Measurements from ENCODE around the gene STRN.

Gene STRN

DNA sequence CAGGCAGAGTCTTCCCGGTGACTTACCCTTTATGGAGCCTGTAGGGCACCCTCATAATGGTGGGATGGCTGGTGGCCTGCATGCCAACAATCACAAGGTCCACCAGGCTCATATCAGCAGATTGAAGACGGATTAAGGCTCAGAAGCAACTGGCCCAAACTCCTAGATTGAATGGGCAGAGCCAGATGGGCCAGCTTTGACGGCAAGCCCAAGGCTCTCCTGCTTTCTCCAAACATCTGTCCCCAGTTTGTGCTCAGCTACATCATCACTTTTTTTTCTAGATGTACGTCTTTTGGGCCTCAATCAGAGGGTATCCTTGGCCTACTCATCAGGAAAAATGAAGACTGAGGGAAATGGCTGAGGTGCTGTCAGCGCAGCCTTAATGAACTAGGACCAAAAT, 155.3 kb downstream of the STRN start:
- no peak overlapping the region for H3K27ac ChIP-seq (ENCODE audit: low read depth, low read length)
- no peak overlapping the region for H3K9ac ChIP-seq (ENCODE audit: low read length)
- no peaks in the 10 kb centered on the region for H3K36me3 ChIP-seq (ENCODE audit: control insufficient read depth, insufficient read depth, low read length)
- no peaks in the 10 kb centered on the region for H3K27me3 ChIP-seq (ENCODE audit: control insufficient read depth, insufficient read depth, low read length)
- H3K4me1 ChIP-seq (ENCODE audit: control insufficient read depth, insufficient read depth, low read length) = no peaks in the 10 kb centered on the region
- no peak overlapping the region for H3K4me3 ChIP-seq (ENCODE audit: low read length)

DNA sequence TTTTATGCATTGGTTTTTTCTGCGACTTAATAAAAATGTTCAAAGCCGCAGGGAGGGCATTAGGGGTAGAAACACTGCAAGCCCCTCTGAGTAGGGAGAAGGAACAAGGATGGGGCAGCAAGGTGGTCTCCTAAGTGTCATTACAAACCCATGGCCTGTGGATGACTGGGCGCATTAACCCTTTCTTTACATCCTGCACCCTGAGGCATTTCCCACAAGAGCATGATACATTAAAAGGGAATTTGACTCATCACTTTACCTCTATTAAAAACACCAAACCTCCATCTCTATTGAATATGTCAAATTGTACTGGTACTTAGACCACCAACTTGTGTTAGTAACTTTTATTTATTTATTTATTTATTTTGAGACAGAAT, 157.3 kb downstream of the STRN start:
- Histone ChIP-seq H3K27me3 (ENCODE audit: control insufficient read depth, insufficient read depth, low read length) (no peaks in the 10 kb centered on the region), H3K9ac (ENCODE audit: low read length) (no peak overlapping the region)

DNA sequence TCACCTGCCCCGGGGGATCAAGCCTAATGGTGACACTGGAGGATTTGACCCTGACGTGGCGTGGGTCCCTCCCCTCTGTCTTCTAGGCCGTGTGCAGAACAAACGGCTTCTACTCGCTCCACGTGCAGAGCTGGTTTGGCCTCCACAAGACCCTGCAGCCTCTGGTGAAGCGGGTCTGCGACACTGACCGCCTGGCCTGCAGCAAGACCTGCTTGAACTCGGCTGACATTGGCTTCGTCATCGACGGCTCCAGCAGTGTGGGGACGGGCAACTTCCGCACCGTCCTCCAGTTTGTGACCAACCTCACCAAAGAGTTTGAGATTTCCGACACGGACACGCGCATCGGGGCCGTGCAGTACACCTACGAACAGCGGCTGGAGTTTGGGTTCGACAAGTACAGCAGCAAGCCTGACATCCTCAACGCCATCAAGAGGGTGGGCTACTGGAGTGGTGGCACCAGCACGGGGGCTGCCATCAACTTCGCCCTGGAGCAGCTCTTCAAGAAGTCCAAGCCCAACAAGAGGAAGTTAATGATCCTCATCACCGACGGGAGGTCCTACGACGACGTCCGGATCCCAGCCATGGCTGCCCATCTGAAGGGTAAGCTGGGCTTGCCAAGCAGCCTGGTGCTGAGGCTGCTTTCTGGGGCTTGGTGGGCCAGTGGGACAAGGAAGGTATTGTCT, 157.8 kb downstream of the STRN start:
- Histone ChIP-seq H3K9ac (ENCODE audit: low read length) (no peak overlapping the region), H3K27ac (ENCODE audit: low read depth, low read length) (no peak overlapping the region)

More for the DNA sequence above, 157.3 kb downstream of the STRN start:
- H3K27ac ChIP-seq (ENCODE audit: low read depth, low read length) = no peak overlapping the region
- no peaks in the 10 kb centered on the region for H3K36me3 ChIP-seq (ENCODE audit: control insufficient read depth, insufficient read depth, low read length)
- H3K4me1 ChIP-seq (ENCODE audit: control insufficient read depth, insufficient read depth, low read length) = no peaks in the 10 kb centered on the region
- H3K4me3 ChIP-seq (ENCODE audit: low read length) = no peak overlapping the region

DNA sequence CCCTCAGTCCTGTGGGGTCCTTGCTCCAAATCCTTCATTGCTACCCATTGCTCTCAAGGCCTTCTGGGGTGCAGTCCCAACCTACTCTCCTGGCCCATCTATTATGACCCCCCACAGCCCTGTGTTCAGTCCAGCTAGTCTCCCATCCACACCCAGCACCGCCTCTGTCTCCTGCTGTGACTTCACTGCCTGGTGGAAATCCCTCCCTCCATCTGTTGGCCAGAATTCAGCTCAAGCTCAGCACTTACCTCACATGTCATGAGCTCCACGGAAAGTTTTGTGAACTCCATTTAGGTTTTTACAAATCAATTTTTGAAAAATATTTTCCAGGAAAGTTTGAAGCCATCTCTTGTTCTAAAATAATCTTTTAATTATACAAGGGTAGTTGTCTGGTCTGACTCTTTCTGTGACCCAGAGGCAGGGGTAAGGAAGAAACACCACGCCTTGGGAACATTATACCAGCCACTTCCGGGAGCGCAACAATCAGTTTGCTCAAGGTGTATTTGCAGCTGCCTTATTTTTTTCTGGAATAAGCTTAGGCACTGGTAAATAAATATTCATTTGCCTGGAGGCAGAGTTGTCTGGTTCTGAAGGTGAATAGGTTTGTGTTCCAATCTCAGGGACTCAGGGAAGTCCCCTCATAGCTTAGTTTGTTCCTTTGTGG, 159.0 kb downstream of the STRN start:
- H3K27ac ChIP-seq (ENCODE audit: low read depth, low read length) = no peak overlapping the region
- H3K9ac ChIP-seq (ENCODE audit: low read length) = no peak overlapping the region
- H3K36me3 ChIP-seq (ENCODE audit: control insufficient read depth, insufficient read depth, low read length) = no peaks in the 10 kb centered on the region
- no peaks in the 10 kb centered on the region for H3K27me3 ChIP-seq (ENCODE audit: control insufficient read depth, insufficient read depth, low read length)
- H3K4me3 ChIP-seq (ENCODE audit: low read length) = peak overlapping the region; percentile 9
- no peaks in the 10 kb centered on the region for H3K4me1 ChIP-seq (ENCODE audit: control insufficient read depth, insufficient read depth, low read length)

More for the DNA sequence above, 157.8 kb downstream of the STRN start:
- no peak overlapping the region for H3K4me3 ChIP-seq (ENCODE audit: low read length)
- H3K4me1 ChIP-seq (ENCODE audit: control insufficient read depth, insufficient read depth, low read length) = no peaks in the 10 kb centered on the region
- H3K36me3 ChIP-seq (ENCODE audit: control insufficient read depth, insufficient read depth, low read length) = no peaks in the 10 kb centered on the region
- no peaks in the 10 kb centered on the region for H3K27me3 ChIP-seq (ENCODE audit: control insufficient read depth, insufficient read depth, low read length)

DNA sequence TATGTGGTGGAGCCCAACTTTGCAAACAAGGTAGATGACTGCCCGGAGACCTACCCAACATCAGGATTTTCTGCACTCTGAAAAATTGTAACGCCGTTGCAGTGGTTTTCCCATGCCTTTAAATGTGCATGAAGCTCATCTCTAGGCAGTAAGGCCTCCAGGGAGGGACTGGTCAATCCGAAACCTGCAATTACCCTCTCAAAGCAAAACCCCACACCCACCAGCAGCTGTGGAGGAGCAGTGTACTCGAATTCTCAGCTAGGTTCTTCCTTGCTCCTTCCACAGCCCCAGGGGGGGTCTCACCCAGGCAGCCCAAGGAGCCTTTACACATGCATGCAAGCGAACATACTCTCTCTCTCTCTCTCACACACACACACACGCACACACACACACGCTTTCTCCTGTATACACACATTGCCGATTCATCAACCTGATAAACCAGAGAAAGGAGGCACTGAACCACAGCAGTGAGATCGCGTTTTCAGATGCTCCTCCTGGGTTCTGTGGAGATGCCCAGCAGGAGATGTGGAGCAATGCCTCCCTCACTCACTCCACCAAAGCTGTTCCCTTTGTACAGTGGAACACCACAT, 160.6 kb downstream of the STRN start:
- Histone ChIP-seq H3K27ac (ENCODE audit: low read depth, low read length) (no peak overlapping the region), H3K9ac (ENCODE audit: low read length) (no peak overlapping the region)

DNA sequence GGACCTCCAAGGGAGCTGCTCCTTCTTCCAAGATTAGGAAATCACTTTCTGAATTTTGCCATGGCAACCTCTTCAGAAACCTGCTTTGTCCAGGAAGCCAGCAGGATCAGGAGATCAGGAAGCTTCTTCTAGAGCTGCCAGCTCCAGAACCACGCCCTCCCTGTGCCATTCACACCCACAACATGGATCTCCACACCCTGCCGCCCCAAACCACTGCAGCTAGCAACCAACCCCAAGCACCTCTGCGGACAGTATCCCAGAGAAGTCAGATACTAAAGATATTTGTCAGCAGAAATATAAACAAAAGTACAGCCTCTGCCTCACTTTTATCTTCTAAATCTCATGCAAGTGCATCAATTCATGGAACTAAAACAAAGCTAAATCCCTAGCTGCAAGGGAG, 163.4 kb downstream of the STRN start:
- H3K4me3 ChIP-seq (ENCODE audit: low read length) = no peak overlapping the region
- no peak overlapping the region for H3K9ac ChIP-seq (ENCODE audit: low read length)
- H3K36me3 ChIP-seq (ENCODE audit: control insufficient read depth, insufficient read depth, low read length) = no peaks in the 10 kb centered on the region
- H3K4me1 ChIP-seq (ENCODE audit: control insufficient read depth, insufficient read depth, low read length) = no peaks in the 10 kb centered on the region
- H3K27me3 ChIP-seq (ENCODE audit: control insufficient read depth, insufficient read depth, low read length) = no peaks in the 10 kb centered on the region
- H3K27ac ChIP-seq (ENCODE audit: low read depth, low read length) = no peak overlapping the region

More for the DNA sequence above, 160.6 kb downstream of the STRN start:
- Histone ChIP-seq H3K36me3 (ENCODE audit: control insufficient read depth, insufficient read depth, low read length) (no peaks in the 10 kb centered on the region), H3K4me3 (ENCODE audit: low read length) (no peak overlapping the region), H3K27me3 (ENCODE audit: control insufficient read depth, insufficient read depth, low read length) (no peaks in the 10 kb centered on the region), H3K4me1 (ENCODE audit: control insufficient read depth, insufficient read depth, low read length) (no peaks in the 10 kb centered on the region)

DNA sequence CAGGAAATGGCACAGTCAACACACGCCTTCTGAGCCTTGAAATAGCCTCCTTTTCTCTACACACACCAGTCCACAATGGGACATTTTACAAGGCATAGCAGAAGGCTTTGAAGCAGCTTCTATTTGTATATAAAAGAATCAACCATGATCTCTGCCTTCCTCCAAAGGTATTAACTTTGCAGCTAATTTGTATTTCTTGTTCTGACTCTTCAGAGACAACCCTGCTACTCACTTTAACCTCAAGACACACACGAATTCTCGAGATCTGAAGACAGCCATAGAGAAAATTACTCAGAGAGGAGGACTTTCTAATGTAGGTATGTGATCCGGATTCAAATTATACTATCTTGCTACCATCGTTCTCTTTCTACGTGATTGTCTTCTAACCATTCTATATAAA, 165.2 kb downstream of the STRN start:
- no peaks in the 10 kb centered on the region for H3K4me1 ChIP-seq (ENCODE audit: control insufficient read depth, insufficient read depth, low read length)
- no peak overlapping the region for H3K27ac ChIP-seq (ENCODE audit: low read depth, low read length)
- no peaks in the 10 kb centered on the region for H3K27me3 ChIP-seq (ENCODE audit: control insufficient read depth, insufficient read depth, low read length)
- H3K9ac ChIP-seq (ENCODE audit: low read length) = no peak overlapping the region
- H3K4me3 ChIP-seq (ENCODE audit: low read length) = no peak overlapping the region
- H3K36me3 ChIP-seq (ENCODE audit: control insufficient read depth, insufficient read depth, low read length) = no peaks in the 10 kb centered on the region

DNA sequence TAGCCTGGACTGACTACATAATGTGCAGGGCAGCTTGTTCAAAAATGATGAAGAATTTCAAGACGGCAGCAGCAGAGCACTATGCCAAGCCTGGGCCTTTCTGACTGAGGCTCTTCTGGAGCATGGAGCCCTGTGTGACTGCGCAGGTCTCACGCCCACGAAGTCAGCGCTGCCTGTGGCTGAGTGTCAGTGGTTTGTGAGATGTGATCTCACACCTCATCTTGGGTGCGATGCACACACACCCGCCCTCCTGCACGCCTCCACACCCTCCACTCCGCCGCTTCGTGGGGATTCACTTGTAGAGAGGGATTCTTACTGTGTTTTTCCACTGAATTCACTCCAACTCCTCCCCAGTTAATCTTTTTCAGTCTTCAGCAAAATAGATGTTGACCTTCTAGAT, 166.0 kb downstream of the STRN start:
- Histone ChIP-seq H3K27me3 (ENCODE audit: control insufficient read depth, insufficient read depth, low read length) (no peaks in the 10 kb centered on the region), H3K4me1 (ENCODE audit: control insufficient read depth, insufficient read depth, low read length) (no peaks in the 10 kb centered on the region), H3K36me3 (ENCODE audit: control insufficient read depth, insufficient read depth, low read length) (no peaks in the 10 kb centered on the region), H3K9ac (ENCODE audit: low read length) (no peak overlapping the region), H3K4me3 (ENCODE audit: low read length) (no peak overlapping the region), H3K27ac (ENCODE audit: low read depth, low read length) (no peak overlapping the region)

DNA sequence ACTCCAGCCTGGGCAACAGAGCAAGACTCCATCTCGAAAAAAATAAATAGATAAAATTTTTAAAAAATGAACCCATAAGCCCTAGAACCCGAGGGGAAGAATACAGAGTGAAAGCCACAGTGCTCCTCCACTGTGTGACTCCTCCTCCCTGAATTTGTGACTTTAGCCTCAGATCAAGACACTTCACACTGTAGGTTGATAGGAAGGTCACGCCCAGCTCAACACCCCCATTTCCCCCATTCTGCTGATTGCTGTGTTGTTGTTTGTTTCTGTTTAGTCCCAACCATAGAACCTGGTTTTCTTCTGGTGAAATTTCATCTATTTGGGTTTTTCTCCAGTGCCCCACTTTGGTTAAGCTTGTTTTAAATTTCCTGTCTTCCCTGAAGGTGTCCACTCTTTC, 167.6 kb downstream of the STRN start:
- Histone ChIP-seq H3K9ac (ENCODE audit: low read length) (no peak overlapping the region), H3K4me1 (ENCODE audit: control insufficient read depth, insufficient read depth, low read length) (no peaks in the 10 kb centered on the region), H3K27ac (ENCODE audit: low read depth, low read length) (no peak overlapping the region), H3K4me3 (ENCODE audit: low read length) (no peak overlapping the region), H3K27me3 (ENCODE audit: control insufficient read depth, insufficient read depth, low read length) (no peaks in the 10 kb centered on the region), H3K36me3 (ENCODE audit: control insufficient read depth, insufficient read depth, low read length) (no peaks in the 10 kb centered on the region)

DNA sequence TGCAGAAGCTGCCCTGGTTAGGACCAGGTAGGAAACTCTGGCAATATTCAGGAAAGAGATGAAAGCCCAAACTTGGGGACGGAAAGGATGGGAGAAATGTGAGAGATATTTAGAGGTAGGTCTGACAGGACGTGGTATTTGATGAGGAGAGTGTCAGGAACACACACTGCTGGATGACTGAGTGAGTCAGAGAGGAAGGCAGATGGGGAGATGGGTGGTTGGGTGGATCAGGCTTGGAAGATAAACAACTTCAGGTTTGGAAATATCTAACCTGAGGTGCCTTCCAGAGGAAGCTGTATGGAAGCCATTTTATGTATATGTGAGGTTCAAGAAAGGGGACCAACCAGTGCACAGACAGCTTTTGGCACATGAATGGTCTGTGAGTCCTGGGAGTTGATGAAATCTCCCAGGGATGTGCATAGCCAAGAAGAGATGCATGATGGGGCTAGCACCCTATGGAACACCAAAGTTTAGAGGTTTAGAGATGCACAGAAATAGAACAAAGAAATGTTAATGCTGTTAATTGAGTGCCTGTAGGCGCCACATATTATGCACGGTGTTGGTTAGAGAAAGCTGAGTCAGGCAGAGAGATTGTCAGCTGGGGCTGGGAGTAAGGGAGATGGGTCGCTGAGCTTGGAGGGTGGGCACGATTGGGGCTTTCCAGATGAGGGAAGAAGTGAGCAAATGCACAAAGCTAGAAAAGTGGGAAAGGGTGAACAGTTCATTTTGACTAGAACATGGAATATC, 168.8 kb downstream of the STRN start:
- H3K9ac ChIP-seq (ENCODE audit: low read length) = no peak overlapping the region
- no peaks in the 10 kb centered on the region for H3K27me3 ChIP-seq (ENCODE audit: control insufficient read depth, insufficient read depth, low read length)
- no peak overlapping the region for H3K27ac ChIP-seq (ENCODE audit: low read depth, low read length)
- H3K4me3 ChIP-seq (ENCODE audit: low read length) = no peak overlapping the region
- H3K36me3 ChIP-seq (ENCODE audit: control insufficient read depth, insufficient read depth, low read length) = no peaks in the 10 kb centered on the region
- H3K4me1 ChIP-seq (ENCODE audit: control insufficient read depth, insufficient read depth, low read length) = no peaks in the 10 kb centered on the region
